ENCODE measurements around the gene P2RY6.

The P2RY6 gene

DNA sequence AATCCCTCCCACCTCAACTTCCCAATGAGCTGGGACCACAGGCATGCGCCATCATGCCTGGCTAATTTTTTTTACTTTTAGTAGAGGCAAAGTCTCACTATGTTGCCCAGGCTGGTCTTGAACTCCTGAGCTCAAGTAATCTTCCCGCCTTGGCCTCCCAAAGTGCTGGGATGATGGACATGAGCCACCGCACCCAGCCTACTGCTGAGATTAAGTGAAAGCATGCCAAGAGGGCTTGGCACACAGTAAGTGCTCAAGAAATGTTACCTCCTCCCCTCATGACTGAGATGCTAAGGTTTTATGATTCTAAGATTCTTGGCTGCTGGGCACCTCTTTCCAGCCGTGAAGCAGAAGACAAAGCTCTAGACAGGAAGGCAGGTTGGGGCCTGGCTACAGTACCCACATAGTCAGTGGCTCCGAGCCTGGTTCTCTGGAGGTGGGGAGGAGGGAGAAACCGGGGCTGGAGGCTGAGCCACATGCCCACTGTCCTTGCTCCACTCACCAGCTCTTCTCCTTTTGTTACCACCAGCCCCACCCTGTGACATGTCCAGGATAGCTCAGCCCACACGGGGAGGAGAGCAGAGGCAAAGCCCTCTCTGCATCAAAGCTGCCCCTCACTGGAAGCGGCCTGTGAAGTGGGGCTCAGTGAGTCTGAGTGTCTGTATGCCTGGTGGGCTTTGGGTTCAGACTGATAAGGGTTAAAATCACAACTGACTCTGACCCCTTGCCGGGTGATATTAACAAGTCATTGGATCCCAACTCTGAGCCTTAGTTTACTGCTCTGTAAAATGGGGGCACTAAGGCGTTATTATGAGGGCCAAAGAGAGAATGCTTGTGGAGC, 48.8 kb downstream of the P2RY6 start:
- DNase-seq = no peak

DNA sequence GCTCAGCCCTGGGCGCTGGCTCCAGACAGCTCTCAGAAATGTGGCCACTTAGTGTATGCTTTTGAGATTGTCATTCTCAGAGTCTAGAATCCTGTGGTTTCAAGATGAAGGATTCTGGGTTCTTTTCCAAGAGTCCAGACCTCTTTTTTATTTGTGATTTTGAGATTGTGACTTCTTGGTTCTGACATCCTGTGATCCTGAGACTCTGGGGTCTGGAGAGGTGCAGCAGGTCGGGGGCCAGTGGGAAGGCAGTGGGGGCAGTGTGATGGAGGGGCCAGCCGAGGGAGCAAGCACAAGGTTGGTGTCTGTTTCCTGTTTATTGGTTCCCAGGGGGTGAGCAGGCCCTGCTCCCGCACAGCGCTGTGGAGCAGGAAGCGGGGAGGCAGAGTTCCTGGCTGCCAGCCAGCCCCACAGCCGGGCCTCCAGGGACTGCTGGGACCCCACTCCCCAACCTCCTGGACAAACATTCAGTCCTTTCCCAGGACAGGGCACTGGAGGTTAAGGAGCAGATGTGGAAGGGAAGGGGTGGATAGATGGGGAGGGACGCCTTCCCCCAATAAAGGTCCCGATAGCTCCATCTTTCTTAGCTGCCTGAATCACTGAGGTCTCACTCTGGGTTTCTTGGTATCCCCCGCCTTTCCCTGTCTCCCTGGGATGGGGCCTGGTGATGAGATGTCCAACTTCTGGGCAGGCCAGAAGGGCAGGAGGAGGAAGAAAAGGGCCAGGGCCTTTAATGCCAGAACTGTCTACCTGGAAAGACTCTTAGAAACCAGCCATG, 49.7 kb downstream of the P2RY6 start:
- no peak for DNase-seq

DNA sequence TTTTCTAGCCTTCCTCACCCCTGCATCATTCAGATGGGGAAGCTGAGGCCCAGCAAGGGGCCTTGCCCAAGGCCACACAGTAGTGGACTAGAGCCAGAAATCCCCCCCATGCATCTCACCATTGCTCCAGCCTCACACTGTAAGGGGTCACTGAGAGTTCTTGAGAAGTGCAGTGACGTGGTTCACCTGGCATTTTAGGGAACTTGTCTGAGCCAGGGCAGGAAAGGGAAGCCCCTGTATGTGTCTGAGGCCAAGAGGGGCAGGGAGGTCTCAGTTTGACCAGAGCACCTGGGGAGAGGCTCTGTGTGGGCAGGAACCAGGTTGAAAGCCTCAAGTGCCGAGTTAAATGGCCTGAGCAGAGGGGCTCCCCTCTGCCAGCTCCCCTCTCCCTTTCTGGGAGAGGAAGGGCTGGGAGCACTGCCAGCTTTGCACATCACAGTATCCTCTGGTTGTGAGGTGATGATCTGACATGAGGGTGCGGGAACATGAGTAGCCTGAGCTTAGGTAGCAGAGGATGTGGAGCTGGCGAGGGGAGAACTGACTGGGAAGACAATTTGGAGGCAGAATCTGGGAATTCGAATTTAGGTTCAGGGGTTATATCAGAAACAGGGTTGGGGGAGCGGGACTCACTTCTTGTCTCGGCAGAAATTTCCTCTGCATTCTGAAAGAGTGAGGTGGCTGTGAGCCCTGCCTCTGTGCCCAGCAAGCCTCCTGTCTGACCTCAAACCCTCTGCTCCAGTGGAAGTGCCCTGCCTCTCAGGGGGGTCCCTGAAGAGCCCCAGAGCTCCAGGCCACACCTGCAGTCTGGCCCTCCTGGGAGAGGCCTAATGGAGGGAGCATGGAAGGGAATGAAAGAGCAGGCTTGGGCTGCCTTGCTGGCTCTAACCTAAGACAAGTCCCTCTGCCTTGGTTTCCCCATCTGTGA, 50.5 kb downstream of the P2RY6 start:
- DNase-seq = no peak

DNA sequence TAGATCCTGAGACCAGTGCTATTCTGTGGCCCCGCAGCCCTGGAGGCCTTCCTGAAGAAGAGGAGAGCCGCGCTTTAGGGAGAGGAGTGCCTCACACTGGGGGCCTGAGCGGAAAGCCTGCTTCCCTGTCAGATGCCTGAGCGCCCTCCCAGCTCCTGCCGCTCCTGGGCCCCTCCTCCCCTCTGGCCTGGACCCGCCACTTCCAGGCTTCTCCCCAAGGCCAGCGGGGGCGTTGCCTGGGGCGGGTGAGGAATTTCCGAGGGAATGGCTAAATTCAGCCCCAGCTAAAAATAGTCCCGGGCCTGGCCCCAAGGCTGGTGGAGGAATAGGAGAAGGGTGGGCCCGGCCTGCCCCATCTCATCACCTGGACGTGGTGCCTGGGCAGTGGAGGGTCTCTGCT, 51.3 kb downstream of the P2RY6 start:
- no peak for DNase-seq

DNA sequence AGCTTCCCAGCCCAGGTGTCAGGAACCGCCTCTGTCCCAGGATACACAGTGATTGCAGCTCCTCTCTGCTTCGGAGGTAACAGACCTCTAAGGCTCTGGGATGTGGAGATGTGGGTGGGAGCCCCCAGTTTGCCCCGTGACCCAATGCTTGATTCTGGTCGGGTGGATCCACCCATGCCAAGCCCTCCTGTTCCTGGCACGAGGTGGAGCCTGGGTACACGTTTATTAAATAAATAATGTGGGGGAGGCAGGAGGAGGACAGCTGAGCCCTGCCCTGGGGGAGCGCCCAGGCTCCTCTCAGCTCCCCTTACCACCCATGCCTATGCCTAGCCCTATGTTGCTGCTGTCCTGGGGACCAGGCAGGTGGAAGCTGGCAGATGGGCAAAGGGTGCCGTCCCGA, 52.0 kb downstream of the P2RY6 start:
- no peak for DNase-seq

DNA sequence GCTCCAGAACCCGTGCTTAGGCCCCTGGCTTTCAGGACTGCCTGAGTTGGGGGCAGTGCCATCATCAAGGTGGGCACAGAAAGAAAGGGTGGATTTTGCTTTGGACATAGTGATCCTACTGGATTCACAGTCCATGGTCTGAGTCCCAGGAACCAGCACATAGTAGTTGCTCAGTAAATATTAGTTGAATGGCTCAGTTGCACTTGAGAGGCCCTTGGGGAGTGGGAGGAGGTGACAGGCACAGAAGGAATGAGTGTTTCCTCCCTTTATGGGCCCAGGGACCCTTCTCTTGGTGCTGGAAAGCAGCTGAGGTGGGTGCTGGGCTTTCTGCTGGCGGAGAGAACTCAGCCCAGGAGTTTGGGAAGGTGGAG, 52.5 kb downstream of the P2RY6 start:
- no peak for DNase-seq

DNA sequence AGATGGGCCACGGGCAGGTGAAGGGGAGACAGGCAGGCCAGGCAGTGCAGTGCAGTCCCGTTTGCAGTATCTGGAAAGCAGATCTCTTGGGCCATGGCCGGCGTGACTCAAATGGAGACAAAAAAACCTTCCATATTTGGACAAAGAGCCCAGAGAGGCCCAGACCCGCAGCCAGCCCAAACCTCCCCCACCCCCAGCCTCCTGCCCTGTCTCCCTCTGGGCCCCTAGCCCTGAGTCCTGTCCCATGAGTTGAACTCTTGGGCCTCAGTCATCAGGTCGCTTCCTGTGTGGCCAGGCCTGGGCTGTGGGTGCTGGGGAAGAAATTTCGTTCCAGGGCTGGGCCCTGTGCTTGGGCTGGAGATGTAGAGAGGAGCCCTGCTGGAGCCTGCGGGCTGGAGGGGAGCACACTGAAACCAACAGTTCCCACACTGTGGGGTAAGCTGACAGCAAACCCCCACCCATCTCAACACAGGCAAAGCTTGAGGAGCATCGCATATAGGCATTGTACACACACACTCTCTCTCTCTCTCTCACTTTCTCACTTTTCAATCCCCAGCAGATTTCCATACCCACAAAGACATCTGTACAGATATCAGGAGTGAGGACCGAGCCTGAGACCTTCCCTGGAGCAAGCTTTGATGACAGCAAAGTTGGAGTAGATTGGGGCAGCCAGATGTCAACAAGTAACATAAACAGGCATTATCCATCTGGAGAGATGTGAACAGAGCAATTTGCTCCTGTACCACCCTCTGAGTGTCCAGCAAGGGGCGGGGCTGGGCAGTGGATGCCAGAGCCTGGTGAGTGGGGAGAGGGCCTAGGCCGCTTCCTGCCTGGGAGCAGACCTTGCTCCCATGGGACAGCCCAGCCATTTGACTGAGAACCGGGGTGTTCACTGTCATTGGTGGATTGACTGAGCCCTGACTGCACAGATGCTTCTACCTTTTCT, 53.2 kb downstream of the P2RY6 start:
- DNase-seq = no peak

DNA sequence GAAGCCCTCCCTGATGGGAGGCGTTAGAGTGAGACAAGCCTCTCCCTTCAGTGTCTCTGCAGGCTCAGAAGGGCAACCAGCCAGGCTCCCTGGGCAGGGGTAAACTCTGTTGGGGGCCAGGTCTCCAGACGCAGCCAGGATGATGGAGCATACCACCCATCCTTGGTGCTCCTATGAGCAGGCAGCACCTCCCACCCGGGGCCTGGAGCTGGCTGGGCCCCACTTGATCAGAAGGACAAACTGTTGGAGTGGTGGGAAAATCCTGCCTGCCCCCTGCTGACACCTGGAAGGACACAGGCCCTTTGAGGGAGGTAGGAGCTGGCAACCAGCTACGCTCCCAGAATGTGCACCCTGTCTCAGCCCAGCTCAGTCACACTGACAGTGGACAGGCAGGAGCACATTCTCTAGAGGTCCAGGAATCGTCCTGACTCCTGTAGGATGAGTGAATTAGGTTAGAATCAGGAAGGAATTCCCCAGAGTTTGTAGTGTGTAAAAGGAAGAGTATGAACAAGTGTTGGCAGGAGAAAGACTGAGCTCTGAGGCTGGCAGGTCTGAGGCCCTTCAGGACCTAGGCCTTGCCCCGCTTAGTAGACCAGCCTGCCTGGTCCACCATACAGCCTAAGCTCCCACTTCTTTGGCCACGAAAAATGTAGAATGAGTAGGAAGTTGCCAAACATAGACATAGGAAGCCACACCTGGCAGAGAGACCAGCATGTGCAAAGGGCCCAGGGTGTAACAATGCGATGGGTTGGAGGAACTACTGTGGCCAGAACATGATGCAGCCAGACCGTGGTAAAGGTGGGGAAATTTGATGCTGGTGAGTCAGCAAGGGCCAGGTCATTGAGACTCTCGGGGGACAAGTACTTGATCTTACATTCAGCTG, 55.0 kb downstream of the P2RY6 start:
- DNase-seq = no peak

DNA sequence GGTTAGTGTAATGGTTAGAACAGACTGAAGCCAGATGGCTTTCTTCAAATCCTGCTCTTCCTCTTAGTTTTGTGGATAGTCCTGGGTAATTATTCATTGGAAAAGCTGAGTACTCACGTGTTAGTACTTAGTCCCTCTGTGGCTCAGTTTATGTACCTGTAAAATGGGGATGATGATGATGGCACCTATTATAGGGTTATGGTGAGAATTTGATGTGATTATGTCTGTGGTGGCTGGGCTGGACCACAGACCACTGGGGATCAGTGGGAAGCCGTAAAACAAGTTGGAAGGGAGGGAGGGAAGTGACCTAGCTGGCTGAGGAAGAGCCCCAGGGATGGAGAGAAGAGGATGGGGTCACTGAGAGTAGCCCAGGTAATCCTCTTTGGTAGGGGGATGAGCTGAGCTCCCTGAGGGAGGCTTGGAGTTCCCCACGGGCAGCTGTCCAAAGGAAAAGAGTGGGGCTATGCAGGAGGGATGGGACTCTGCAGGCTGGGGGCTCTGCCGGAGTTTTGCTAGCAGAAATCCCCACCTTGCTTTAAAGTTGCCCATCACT, 55.8 kb downstream of the P2RY6 start:
- no peak for DNase-seq

DNA sequence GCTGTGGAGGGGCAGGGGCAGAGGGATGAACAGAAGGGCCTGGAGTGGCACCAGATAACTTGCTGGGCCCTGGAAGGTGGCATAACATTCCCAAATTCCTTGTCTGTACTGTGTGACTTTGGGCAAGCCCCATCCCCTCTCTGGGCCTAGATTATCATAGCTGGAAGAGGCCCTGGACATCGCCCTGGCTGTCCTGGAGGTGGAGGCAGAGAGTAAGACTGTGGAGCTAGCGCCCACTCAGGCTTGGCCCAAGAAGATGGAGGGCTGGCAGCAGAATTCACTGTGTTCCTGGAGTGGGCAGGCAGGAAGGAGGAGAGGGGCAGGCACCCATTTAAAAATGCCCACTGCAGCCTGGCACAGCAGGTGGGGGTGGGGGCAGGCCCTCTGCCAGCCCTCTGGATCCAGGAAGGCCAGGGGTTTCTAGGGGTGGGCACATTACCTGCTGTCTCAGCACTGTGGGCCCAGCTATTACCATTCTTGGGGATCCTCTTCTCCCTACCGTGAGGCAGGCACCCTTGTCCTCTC, 58.5 kb downstream of the P2RY6 start:
- DNase-seq = no peak

DNA sequence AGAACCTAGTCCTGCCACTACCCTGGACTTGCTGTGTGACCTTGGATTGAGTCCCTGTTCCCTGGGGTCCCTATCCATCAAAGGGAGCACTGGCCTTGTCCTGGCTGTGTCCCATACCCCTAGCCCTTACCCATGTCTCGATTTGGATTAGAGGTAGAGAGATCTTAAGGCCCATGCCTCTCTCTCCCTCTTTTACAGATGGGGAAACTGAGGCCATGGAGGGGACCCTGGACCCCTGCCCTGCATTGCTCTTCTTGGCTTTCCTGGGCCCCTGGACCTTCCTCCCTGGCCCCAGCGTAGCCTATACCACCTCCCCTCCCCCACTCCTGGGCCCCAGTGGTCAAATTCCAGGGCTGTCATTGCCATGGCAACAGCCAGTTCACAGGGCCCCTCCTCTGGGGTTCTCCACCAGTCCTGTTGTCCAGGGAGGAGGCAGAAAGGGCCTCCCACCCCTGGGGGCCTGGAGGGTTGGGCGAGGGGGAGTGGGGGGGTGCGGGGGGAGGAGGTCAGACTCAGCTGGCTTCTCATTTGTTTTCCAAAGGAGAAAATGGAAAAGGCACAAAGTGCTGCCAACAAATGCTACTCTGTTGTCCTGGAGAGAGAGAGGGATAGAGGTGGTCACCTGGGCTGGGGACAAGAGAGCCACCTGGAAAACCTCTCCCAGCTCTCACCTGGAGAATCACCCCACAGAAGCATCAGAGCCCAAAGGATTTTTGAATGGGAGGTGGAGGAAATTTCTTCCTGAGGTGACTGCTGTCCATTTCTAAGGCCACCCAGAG, 59.2 kb downstream of the P2RY6 start:
- no peak for DNase-seq

DNA sequence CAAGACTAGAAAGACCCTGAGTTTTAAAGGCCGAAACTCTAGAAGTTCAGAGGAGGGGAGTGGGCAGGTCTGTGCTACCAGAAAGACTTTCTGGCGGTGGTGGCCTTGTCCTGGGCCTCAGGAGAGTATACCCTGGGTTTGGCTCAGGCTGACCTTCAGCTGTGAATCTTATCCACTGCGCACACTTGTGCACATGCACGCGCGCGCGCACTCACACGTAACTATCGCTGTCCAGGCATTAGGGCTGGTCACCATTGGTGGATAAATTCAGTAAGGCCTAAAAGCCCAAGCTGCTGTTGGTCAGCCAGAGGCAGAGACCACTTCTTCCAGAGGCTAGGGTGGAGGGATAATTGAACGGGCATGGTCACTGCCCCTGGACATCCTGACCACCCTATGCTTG, 61.0 kb downstream of the P2RY6 start:
- no peak for DNase-seq

DNA sequence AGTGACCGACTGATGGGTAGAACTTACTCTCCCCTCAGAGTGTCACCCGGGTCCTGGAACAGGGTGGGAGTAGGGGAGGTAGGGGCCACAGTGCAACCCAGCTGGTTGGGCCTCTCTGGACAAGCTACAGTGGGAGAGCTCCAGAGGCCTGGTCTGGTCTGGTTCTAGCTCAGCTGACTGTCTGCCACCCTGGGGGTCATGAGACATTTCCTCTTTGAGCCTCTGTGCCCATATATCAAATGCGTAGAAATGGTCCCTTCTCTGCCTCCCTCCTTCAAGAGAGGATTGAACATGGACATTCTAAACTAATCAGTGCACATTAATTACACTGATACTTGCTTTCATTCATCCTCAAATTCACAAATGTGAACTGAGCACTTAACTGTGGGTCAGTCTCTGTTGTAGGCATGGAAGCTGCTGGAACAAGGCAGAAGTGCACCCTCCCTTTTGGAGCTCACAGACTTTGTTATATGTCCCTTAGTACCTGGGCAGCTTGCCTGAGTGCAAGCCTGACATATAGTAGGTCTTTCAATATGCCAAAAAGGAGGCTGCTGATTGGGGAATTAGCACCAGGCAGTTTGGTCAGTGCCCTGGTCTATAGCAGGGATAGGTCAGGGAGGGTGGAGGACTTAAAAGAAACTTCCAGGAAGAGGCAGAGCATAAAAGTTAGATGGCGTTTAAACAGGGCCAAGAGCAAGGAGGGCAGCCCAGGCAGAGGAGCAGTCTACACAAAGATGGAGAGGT, 61.7 kb downstream of the P2RY6 start:
- no peak for DNase-seq

DNA sequence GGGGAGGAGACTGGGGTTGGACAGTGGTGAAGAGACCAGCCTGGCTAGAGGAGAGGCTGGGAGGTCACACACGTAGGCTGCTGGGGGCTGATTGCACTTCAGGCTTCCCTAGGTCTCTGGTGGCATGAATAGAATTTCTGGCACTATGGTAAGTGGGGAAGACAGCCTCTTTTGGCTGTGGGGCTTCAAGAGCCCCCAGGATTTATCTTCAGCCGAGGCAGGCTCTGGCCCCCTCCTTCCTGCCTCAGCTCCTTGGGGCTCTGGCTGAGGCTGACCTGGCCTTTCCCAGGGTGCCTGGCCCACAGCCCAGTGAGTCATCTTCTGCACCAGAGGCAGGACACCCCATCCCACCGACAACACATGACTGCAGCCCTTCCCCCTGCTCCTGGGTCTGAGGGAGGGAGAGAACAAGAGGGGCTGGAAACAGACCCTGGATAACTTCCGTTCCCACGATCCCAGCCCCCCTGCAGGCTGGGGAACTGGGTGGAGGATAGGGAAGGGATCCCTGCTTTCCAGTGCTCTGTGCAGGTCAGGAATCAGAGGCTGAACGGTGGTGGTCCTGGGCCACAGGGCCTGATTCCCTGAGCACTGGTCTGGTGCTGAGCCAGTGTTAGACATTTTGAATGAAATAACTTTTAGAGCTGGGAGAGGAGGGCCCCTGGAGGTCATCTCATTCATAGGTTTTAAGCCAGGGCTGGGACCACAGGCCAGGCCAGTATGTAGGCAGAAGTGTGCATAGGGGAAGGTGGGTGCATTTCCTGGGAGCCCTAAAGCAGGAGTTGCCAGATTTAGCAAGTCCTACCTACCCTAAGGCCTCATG, 62.5 kb downstream of the P2RY6 start:
- DNase-seq = peak; percentile 48

DNA sequence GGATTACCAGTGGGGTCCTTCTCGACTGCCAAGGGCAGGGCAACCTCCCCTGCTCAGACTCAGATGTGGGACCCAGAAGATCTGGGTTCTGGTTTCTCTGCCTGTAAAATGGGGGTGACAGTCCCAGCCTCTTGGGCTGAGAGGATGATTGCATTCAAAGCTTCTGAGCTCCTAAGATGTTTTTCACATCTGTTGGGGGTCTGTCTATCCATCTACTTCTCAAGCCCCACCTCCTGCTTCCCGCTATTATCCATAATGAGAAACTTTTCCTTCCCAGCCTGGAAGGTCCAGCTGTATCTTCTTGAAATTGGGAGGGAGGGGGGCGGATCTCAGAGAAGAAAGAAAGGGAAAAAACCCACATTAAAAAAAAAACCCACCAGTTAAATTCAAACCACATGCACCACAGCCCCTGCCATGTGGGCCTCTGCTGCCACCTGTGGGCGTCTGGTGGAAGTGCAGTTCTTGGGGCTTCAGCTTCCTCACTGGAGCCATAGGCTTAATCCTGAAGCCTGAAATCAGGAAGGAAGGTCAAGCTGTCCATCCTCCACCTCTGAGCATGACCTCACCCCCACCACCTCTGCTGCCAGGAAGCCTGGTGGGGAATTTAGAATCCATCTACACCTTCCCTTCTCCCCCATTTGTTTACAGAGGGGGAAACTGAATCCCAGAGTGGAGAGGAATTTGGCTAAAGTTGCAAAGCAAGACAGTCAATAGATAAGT, 63.2 kb downstream of the P2RY6 start:
- DNase-seq = peak; percentile 89

DNA sequence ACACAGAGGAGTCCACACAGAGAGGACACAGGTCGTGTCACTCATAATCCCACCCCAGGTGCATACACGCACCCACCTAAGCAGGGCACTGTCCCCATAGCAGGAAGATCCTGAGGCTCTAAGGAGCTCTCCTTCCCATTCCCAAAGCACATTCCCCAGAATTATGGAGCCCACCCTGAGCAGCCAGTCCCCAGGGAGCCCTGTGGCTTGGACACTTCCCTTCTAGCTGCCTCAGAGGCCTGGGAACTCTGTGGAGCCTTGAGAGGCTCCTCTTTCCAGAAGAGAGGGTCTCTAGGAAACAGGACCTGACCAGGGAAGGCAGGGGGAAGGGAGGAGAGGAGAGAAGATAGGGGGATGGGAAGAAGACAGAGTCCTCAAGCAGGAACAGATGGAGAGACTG, 65.7 kb downstream of the P2RY6 start:
- DNase-seq = no peak

DNA sequence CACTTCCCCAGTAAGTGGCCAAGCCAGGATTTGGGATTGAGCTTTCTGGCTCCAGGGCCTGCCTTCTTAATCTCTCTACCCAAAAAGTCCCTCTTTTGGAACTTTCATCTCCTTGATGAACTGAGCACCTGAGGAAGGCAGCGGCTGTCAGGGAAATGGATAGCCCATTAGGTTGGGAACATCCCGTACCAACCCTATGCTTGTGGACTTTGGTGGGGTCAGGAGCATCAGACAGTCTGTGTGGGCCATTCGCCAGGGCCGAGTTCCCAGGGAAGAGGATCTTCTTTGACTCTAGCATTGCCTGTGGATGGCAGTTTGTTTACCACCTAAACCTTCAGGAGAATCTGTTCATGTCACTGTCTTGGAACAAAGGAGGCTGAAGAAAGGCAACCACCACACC, 66.1 kb downstream of the P2RY6 start:
- DNase-seq = no peak
